ENCODE data around the gene DIPK2A. TPM values are rescaled to one million over a fixed set of nuclear protein-coding genes. Genes with fewer than 3 reads are reported as not detected.

Gene DIPK2A
- total and polyA plus RNA-seq, 10 donors = 6.2 to 41.8 (median 23.1) TPM

DNA sequence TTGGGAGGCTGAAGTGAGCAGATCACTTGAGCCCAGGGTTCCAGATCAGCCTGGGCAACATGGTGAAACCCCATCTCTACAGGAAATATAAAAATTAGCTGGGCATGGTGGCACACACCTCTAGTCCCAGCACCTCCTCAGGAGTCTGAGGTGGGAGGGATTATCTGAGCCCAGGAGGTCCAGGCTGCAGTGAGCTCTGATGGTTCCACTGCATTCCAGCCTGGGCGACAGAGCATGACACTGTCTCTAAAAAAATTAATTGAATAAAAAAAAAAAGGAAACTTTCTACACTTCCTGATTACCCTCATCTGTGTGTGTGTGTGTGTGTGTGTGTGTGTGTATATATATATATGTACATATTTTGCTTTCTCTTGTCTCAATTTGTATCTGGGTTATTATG, 31.4 kb downstream of the DIPK2A start:
- Histone ChIP-seq H3K36me3 (no peaks in the 10 kb centered on the region), H3K4me3 (no peak overlapping the region), H3K9me3 (no peaks in the 10 kb centered on the region), H3K27ac (no peak overlapping the region), H3K27me3 (replicated peaks in 1 of 7) (no peaks in the 10 kb centered on the region), H3K4me1 (peaks cover 0 to 4% (median 0%) of the 10 kb centered on the region in 6 donors)
- no peak for TF ChIP-seq POLR2A (IDR thresholded peaks at IDR 0.05)
- TF ChIP-seq, protein P1, sequence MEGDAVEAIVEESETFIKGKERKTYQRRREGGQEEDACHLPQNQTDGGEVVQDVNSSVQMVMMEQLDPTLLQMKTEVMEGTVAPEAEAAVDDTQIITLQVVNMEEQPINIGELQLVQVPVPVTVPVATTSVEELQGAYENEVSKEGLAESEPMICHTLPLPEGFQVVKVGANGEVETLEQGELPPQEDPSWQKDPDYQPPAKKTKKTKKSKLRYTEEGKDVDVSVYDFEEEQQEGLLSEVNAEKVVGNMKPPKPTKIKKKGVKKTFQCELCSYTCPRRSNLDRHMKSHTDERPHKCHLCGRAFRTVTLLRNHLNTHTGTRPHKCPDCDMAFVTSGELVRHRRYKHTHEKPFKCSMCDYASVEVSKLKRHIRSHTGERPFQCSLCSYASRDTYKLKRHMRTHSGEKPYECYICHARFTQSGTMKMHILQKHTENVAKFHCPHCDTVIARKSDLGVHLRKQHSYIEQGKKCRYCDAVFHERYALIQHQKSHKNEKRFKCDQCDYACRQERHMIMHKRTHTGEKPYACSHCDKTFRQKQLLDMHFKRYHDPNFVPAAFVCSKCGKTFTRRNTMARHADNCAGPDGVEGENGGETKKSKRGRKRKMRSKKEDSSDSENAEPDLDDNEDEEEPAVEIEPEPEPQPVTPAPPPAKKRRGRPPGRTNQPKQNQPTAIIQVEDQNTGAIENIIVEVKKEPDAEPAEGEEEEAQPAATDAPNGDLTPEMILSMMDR (IDR thresholded peaks at IDR 0.05 in 8 of 11, conservative IDR thresholded peaks at IDR 0.05 in 3 of 11) = no peak
- no peak for TF ChIP-seq POLR2AphosphoS5 (IDR thresholded peaks at IDR 0.05)
- intact Hi-C loops (cut with DNase I; ENCODE audit: low total_unique reads) = no loop called here
- WGBS, 5 donors = 86 to 88% (median 87%) methylated on average over 1 of the region's 1 CpG
- DNase-seq = no peak

DNA sequence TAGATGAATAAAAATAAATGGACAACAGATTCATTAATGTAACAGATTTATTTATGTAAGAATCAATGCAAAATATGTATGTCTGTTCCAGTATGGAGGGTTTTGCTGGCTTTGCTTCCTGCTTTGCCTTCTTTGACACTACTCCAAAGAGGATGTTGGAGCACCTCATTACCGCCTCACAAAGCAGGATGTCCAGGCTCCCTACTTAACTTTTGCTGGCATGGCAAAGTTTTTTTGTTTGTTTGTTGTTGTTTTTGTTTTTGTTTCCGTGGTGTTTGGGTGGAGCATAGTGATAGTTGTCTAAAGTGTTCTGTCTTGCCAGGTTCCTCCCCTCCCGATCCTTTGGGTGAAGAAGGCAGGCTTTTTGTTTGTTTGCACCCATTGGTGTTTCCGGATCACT, 38.7 kb downstream of the DIPK2A start:
- TF ChIP-seq, protein P1 (IDR thresholded peaks at IDR 0.05 in 8 of 11, conservative IDR thresholded peaks at IDR 0.05 in 3 of 11) = no peak
- TF ChIP-seq POLR2A (IDR thresholded peaks at IDR 0.05) (no peak), POLR2AphosphoS5 (IDR thresholded peaks at IDR 0.05) (no peak)

GRCh38 chr3:144011251-144011799, 39.7 kb downstream of the DIPK2A start:
- DNase-seq = no peak
- 90 to 97% (median 95%) methylated on average over 3 of the region's 3 CpGs for WGBS, 5 donors
- no peaks in the 10 kb centered on the region for H3K27me3 ChIP-seq (replicated peaks in 1 of 7)

More for the DNA sequence above, 38.7 kb downstream of the DIPK2A start:
- no peak overlapping the region for H3K27ac ChIP-seq
- no peaks in the 10 kb centered on the region for H3K27me3 ChIP-seq (replicated peaks in 1 of 7)
- no peaks in the 10 kb centered on the region for H3K9me3 ChIP-seq
- WGBS, 5 donors = 87 to 92% (median 88%) methylated on average over 4 of the region's 4 CpGs
- DNase-seq = no peak
- H3K4me3 ChIP-seq = no peak overlapping the region
- H3K4me1 ChIP-seq = no peaks in the 10 kb centered on the region
- intact Hi-C loops (cut with DNase I; ENCODE audit: low total_unique reads) = no loop called here
- no peaks in the 10 kb centered on the region for H3K36me3 ChIP-seq

GRCh38 chr3:144015133-144015532, 43.5 kb downstream of the DIPK2A start:
- no peaks in the 10 kb centered on the region for H3K4me1 ChIP-seq
- WGBS, 5 donors = 90 to 96% (median 92%) methylated on average over 3 of the region's 3 CpGs
- H3K27ac ChIP-seq = no peak overlapping the region
- no peaks in the 10 kb centered on the region for H3K36me3 ChIP-seq
- peaks cover 0 to 15% (median under 1%) of the 10 kb centered on the region in 8 donors for H3K9me3 ChIP-seq
- H3K4me3 ChIP-seq = no peak overlapping the region
- no peak for DNase-seq
- H3K27me3 ChIP-seq (replicated peaks in 1 of 7) = no peaks in the 10 kb centered on the region
- TF ChIP-seq, protein P1 (IDR thresholded peaks at IDR 0.05 in 8 of 11, conservative IDR thresholded peaks at IDR 0.05 in 3 of 11) = no peak
- TF ChIP-seq POLR2AphosphoS5 (IDR thresholded peaks at IDR 0.05) = no peak
- no peak for TF ChIP-seq POLR2A (IDR thresholded peaks at IDR 0.05)
- intact Hi-C loops (cut with DNase I; ENCODE audit: low total_unique reads) = no loop called here

More at GRCh38 chr3:144011251-144011799, 39.7 kb downstream of the DIPK2A start:
- Histone ChIP-seq H3K4me1 (no peaks in the 10 kb centered on the region), H3K9me3 (no peaks in the 10 kb centered on the region), H3K36me3 (no peaks in the 10 kb centered on the region), H3K4me3 (no peak overlapping the region), H3K27ac (no peak overlapping the region)
- TF ChIP-seq, protein P1 (IDR thresholded peaks at IDR 0.05 in 8 of 11, conservative IDR thresholded peaks at IDR 0.05 in 3 of 11) = no peak
- TF ChIP-seq POLR2AphosphoS5 (IDR thresholded peaks at IDR 0.05) (no peak), POLR2A (IDR thresholded peaks at IDR 0.05) (no peak)
- intact Hi-C loops (cut with DNase I; ENCODE audit: low total_unique reads) = no loop called here
